ENCODE measurements around the gene MUC5B.
"Not testable (repeated sequence)": the region's sequence is repeated elsewhere in the genome, so short reads cannot be mapped to it uniquely, and the experiment has no call there.

The MUC5B gene

DNA sequence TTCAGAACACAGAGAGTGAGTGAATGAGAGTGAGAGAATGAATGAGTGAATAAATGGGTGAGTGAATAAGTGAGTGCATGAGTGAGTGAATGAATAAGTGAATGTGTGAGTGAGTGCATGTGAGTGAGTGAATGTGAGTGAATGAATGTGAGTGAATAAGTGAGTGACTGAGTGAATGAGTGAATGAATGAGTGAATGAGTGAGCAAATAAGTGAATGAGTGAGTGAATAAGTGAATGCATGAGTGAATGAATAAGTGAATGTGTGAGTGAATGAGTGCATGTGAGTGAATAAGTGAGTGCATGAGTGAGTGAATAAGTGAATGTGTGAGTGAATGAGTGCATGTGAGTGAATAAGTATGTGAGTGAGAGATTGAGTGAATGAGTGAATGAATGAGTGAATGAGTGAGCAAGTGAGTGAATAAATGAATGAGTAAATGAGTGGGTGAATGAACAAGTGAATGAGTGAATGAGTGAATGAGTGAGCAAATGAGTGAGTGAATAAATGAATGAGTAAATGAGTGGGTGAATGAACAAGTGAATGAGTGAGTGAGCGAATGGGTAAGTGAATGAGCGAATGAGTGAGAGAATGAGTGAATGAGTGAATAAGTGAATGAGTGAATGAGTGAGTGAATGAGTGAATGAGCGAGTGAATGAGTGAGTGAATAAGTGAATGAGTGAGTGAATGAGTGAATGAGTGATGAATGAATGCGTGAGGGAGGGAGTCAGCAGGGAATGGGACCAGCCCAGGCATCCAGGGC lies 21.3 kb upstream of the MUC5B start:
- no peak for DNase-seq (ENCODE audit: extremely low read depth in 1 of 2, low read depth in 1 of 2)

DNA sequence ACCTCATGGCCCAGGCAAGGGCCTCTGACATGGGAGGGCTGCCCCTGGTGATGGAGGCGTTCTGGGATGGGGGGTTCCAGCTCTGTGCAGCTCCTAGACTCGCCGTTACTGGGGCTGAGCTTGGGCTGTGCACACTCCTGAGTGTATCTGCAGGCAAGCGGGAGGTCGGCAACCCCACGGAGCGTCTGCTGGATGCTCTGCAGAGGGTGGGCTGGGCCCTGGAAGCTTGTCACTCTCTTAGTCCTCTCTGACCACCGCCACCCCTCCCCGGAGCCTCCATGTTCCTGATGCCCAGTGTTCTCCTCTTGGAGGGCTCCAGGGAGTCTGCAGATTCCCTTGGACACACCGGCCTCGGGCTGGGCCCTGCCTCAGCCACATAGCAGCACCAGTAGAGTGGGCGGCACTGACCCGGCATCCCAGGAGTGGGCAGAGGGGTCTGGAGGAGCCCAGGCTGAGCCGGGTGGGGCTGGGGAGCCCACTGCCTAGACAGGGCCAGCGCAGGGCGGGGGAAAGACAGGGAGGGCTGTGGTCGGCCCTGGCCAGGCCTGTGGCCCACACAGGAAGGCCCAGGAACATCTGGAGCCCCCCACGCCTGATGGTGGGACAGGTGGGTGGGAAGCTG lies 20.6 kb upstream of the MUC5B start:
- DNase-seq (ENCODE audit: extremely low read depth in 1 of 2, low read depth in 1 of 2), result no peak

GRCh38 chr11:1202776-1203504 lies 19.9 kb upstream of the MUC5B start:
- peak; percentile 15 to 26 for DNase-seq (ENCODE audit: extremely low read depth in 1 of 2, low read depth in 1 of 2)

DNA sequence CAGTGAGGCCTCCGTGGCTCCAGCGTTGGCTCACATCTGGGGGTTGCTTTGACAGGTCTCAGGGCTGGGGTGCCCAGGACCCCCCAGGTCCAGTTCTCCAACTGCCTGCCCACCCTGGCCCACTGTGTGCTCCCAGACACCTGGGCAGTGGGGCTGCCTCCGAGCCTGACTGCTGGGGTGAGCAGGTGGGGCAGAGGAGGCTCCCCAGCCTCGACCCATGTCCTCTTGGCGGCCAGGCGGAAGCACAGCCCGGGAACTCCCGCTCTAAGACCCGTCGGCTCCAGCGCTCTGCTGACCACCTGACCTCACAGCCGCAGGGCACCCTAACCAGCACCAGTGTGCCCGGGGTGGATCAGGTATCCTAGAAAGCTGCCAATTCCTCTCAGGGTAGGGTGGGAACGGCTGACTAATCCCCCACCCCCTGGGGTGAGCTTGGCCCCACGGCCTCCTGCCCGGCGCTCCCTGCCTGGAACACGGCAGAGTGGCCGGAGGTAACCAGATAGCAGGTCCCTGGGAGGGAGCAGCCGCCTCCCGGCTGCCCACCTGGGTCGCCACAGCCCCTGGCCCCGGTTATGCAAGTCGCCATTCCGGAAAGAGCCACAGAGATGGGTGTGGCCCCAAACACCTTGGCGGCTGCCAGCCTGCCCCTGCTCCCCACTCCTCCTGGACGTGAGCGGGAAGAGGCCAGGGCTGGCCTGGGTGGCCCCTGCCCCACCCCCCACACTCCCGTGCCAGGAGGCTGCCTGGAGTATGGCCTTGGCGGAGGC lies 19.2 kb upstream of the MUC5B start:
- no peak for DNase-seq (ENCODE audit: extremely low read depth in 1 of 2, low read depth in 1 of 2)

GRCh38 chr11:1204381-1205101 lies 18.3 kb upstream of the MUC5B start:
- no peak for DNase-seq (ENCODE audit: extremely low read depth in 1 of 2, low read depth in 1 of 2)

DNA sequence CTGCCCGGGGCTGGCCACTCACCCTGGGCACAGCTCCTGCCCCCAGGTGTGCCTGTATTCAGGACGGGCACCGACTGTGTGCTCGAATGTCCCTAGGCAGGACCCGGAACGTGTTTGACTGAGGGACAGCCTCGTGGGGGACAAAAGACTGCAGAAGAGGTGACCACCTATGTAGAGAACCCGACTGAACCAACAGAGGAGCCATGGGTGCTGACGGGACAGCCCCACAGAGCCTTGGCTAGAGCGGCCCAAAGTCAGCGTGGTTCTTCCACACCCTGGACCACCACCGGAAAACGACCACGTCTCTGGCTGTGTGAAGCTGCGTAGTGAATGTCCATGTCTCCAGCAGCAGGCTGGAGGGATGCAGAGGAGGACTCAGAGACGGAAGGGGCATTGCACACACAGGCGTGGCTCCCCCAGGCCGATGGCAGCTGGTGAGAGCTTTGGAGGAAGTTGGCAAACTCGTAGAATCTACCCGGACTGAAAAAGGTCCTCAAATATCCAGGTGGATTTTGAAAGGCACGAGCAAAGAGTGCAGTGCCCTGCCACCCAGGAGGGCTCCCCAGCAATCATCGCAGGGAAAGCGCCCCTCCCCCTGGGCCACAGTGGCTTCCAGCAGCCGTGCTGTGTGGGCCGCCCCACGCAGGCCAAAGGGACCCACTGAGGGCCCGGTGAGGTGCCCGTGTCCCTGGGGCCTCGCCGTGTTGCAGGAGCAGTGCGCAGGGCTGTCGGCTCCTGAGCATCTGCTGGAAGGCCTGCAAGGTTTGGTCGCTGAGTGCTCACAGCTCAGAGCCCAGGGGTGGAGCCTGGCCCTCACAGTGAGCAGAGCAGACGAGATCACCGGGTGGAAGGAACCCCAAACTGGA lies 17.5 kb upstream of the MUC5B start:
- DNase-seq (ENCODE audit: extremely low read depth in 1 of 2, low read depth in 1 of 2), result no peak

DNA sequence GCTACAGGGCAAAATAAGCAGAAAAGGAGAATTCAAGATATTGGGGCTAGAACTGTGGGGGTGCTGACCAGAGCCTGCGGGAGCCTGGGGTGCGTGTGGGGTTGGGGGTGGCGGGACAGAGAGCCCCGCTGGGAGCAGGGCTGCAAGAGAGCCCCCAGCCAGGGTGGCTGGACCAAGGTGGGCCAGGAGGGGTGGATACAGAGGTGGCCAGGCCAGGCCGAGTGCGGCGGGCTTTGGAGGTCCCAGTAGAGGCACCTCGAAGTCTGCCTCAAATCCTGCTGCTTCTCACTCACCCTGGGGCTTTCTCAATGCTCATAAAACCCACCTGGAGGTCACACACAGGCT lies 16.9 kb upstream of the MUC5B start:
- DNase-seq (ENCODE audit: extremely low read depth in 1 of 2, low read depth in 1 of 2), result no peak

DNA sequence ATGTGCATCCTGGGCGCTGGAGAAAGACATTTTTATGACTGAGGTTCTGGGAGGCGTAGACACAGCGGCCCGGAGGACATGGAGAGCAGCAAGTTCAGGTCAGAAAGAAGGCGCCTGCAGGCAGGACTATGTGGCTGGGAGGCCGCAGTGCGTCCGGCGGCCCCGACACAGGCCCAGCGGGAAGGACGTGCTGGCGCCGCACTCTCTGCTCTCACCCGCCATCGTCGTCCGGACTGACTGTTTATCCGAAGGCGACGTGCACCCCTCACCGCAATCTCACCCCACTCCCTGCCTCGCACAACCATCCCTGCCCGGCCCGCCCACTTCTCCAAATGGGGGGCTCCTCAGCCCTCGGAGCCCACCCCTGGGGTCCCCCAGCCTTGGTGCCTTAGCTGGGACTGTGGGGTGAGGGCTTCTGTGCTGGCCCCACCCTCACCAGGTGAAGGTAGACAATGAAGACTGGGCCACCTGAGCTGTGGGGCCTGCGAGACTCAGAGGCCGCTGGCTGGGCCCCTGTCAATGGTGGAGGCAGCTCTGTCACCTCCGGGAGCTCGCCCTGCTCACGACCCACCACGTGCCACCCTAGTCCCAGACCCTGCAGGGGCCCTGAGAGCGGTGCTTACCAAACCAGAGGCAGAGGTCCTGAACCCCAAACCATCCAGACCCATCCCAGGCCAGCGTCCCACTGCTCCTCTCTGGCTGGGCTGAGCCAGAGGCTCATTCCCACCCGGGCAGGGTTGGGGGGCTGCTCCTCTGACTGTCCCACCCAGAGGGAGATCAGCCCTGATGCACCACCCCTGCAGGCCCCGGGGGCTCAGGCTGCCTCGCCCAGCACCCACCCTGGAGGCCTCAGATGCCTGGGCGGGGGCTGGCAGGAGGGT lies 16.2 kb upstream of the MUC5B start:
- DNase-seq (ENCODE audit: extremely low read depth in 1 of 2, low read depth in 1 of 2), result no peak

DNA sequence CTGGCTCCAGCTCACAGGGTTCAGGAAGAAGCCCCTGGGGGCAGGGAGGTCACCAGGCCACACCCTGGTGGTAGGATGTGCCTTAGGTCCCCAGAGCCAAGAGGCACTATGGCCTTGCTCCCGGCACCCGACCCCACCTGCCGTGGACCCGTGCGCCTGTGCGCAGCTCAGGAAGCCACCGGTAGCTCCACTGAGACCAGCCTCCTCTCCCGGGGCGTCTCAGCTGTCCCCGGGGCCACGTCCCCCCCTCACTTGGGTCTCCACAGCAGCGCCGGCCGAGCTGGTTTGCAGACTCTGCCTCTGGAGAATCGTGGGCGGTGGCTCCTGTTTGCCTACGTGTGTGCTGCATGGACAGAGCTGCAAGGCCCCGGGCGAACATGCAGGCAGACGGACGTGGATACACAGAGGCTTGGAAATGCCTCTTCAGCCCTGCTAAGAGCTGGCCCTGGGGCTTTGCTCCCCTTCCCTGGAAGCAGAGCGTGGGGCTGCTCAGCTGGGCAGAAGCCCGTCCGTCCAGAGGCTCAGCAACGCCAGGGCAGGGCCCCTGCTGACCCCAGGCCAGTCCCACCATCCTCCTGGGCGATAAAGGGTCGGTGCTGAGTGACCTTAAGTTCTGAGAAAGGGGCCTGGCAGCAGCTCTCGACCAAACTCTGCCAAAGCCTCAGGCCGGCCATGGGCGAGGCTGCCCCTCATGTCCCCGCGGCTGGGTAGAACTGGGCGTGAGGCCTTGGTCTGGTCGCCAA lies 15.3 kb upstream of the MUC5B start:
- DNase-seq (ENCODE audit: extremely low read depth in 1 of 2, low read depth in 1 of 2), result no peak

GRCh38 chr11:1208144-1208393 lies 14.8 kb upstream of the MUC5B start:
- DNase-seq (ENCODE audit: extremely low read depth in 1 of 2, low read depth in 1 of 2), result no peak

GRCh38 chr11:1208394-1209261 lies 14.2 kb upstream of the MUC5B start:
- DNase-seq (ENCODE audit: extremely low read depth in 1 of 2, low read depth in 1 of 2), result no peak

DNA sequence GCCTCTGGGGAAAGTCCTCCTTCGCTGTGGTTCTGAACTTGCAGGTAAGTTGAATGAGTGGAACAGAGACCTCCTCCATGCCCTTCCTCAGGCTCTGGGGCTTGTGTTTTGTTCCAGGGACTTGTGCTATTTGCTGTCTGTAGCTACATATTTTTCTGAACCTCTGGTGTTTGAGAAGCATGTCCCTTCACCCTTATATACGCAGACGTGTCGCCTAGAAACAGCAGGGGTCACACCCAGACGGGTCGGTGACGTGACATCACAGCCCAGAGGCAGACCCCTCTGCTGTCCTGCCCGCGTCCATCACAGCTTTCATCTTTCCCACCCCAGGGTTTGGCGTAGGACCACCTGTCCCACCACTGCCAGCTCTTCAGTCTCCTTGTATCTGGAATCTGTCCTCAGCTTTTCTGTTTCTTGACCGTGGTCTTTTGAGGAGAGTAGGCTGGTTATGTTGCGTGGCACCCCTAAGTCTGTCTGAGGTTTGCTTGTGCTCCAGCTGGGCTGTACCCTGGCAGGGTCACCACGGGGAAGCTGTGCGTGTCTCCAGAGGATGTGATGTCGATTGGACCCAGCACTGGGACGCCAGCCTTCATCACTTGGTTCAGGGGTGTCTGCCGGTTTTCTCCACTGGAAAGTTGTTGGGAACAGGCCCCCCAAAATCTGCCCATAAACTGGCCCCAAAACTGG lies 13.4 kb upstream of the MUC5B start:
- no peak for DNase-seq (ENCODE audit: extremely low read depth in 1 of 2, low read depth in 1 of 2)

- DNase-seq (ENCODE audit: extremely low read depth in 1 of 2, low read depth in 1 of 2), result no peak
Observed at GRCh38 chr11:1211838-1212237, 11.0 kb upstream of the MUC5B start.

GRCh38 chr11:1215826-1216225 lies 7.0 kb upstream of the MUC5B start:
- DNase-seq (ENCODE audit: extremely low read depth in 1 of 2, low read depth in 1 of 2), result not testable (repeated sequence)

GRCh38 chr11:1217151-1217550 lies 5.7 kb upstream of the MUC5B start:
- DNase-seq (ENCODE audit: extremely low read depth in 1 of 2, low read depth in 1 of 2), result no peak

GRCh38 chr11:1218256-1218787 lies 4.5 kb upstream of the MUC5B start:
- DNase-seq (ENCODE audit: extremely low read depth in 1 of 2, low read depth in 1 of 2), result no peak
